Muscle layer of colon (tissue), 2 donors: ENCODE data around the gene OR51A2.

Experiments
- H3K27ac ChIP-seq: one replicate; pipeline ENCODE4 v1.7.0; 2013; ENCODE audit warnings: low read depth, mild to moderate bottlenecking, low read length, moderate library complexity
- H3K27me3 ChIP-seq, 2 donors: one replicate each; pipeline ENCODE4 v1.7.0; 2013; ENCODE audit warnings: low read length in 2 of 2, mild to moderate bottlenecking in 2 of 2; ENCODE audit not compliant: insufficient read depth in 2 of 2, control insufficient read depth in 1 of 2
- H3K36me3 ChIP-seq: one replicate; pipeline ENCODE4 v1.7.0; 2013; ENCODE audit warnings: mild to moderate bottlenecking, low read length; ENCODE audit not compliant: insufficient read depth
- H3K4me1 ChIP-seq: one replicate; pipeline ENCODE4 v1.7.0; 2013; ENCODE audit warnings: mild to moderate bottlenecking, low read length; ENCODE audit not compliant: insufficient read depth
- H3K4me3 ChIP-seq, 2 donors: one replicate each; pipeline ENCODE4 v1.7.0; 2013; ENCODE audit warnings: low read length in 2 of 2, low read depth in 1 of 2, mild to moderate bottlenecking in 1 of 2, moderate library complexity in 1 of 2
- H3K9ac ChIP-seq: one replicate; pipeline ENCODE4 v1.7.0; 2013; ENCODE audit warnings: low read length
- H3K9me3 ChIP-seq: one replicate; pipeline ENCODE4 v1.7.0; 2013; ENCODE audit warnings: mild to moderate bottlenecking, low read length
- donor health status: abdominal sarcoma.
- donor health status: Adenocarcinoma of cecum.

The OR51A2 gene

DNA sequence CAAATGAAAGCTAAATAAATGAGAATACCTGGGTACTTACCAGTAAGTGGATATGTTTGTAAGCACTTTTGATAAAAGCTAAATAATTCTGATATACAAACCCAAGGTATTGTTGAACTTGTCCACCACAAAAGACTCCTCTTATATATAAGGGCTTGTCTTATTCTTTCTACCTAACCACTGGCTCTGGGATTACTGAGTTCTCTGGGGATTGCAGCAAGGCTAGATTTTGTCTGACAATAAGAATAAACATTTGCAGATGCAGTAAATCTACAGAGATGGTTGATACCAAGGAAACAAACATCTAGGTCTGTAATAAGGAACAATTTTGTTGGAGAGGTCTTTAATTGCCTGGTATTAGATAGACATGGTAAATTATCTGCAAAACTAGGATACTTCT is 8.0 kb downstream of the OR51A2 start, which contains the start of gene OR51A4:
TSS of gene OR51A4 (minus strand) at position 101 of the 400 bp plus-strand sequence. CDS start 505 bp downstream, outside the sequence.
- no peak within 1 kb of the TSS for H3K27ac ChIP-seq
- no peak within 1 kb of the TSS for H3K9ac ChIP-seq
- H3K4me3 ChIP-seq, result no peak within 1 kb of the TSS
- no peaks in the 10 kb centered on the region for H3K9me3 ChIP-seq
- H3K4me1 ChIP-seq, result no peaks in the 10 kb centered on the region
- no peaks in the 10 kb centered on the region for H3K27me3 ChIP-seq
- H3K36me3 ChIP-seq, result no peaks in the 10 kb centered on the region

DNA sequence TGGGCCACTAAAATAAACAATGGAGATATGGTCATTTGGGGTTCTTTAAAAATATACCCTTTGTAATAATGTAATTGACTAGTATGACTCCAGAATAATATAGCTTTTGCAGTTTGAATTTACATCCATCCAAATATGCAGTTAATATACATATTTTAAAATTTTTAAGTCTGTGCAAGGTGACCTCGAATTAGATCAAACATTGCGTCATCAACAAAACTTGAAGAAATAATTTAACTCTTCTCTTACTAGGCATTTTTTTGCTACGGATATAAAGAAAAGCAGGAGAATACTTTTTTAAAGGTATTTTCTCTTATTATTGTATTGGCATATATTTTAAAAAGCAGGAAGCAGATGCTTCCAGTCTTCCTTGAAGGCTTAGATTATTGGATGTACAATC is 18.8 kb downstream of the OR51A2 start:
- Histone ChIP-seq H3K4me1 (no peaks in the 10 kb centered on the region), H3K9ac (no peak overlapping the region), H3K27me3 (no peaks in the 10 kb centered on the region)

DNA sequence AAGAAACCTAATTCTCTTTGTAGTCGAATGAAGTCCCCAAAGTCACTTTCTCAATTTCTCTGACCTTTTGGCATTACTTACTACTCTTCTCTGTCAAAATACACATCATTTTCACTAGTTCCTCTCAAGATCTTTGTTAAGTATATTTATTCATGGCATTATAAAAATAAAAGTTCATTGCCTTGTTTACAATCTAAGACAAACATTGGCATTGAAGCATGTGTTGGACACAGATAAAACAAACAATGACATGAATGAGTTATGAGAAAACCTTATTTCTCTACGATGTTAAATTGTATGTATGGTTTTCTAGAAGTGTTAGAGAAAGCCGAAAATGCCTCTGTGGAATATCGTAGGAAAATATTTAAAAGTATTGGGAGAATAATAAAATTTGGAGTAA is 22.8 kb downstream of the OR51A2 start:
- H3K9me3 ChIP-seq, result no peaks in the 10 kb centered on the region
- H3K9ac ChIP-seq, result no peak overlapping the region
- H3K36me3 ChIP-seq, result no peaks in the 10 kb centered on the region
- H3K4me1 ChIP-seq, result no peaks in the 10 kb centered on the region
- H3K27me3 ChIP-seq, result no peaks in the 10 kb centered on the region
- no peak overlapping the region for H3K27ac ChIP-seq
- H3K4me3 ChIP-seq, result no peak overlapping the region

More for the DNA sequence above, 18.8 kb downstream of the OR51A2 start:
- no peaks in the 10 kb centered on the region for H3K9me3 ChIP-seq
- H3K27ac ChIP-seq, result no peak overlapping the region
- H3K4me3 ChIP-seq, result no peak overlapping the region
- no peaks in the 10 kb centered on the region for H3K36me3 ChIP-seq

DNA sequence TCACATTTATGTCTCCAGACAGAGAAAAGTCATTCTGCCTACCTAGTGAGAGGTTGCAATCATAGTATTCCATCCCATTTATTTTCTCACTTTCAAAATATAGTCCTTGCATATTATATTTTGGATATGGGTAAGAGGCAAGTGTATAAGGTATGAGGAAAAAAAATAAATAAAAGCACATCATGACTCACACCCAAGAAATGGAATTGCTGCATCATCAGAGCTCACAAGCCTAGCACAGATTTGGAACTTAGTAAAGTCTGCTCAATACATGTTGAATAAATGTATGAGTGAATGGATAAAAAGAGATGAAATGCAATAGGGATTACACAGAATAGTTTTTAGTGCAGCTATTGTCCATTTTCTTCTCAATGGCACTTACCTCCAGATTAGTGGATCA is 28.9 kb downstream of the OR51A2 start:
- H3K36me3 ChIP-seq, result no peaks in the 10 kb centered on the region
- H3K9ac ChIP-seq, result no peak overlapping the region
- H3K4me3 ChIP-seq, result no peak overlapping the region
- H3K27me3 ChIP-seq, result no peaks in the 10 kb centered on the region
- H3K4me1 ChIP-seq, result no peaks in the 10 kb centered on the region
- H3K27ac ChIP-seq, result no peak overlapping the region
- no peaks in the 10 kb centered on the region for H3K9me3 ChIP-seq

DNA sequence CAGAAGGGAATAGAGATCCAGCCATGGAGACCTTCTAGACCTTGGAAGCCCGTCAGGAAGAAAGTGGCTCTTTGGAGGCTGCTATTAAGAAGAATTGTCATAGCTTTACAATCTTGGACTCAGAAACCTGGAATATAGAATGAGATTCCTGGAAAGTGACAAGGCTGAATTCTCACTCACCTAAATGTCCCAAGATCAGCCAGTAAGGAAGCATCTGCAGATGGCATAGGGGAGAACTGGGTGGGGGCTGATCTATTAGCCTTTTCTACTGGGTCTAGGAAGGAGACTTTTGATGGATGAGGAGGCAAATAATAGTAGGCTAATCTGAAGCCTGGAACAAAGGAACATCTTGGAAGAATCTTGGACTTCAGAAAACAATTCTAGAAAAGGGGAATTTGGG is 31.3 kb downstream of the OR51A2 start, which contains the start of gene OR51G1:
TSS of gene OR51G1 (minus strand) at position 101 of the 400 bp plus-strand sequence. CDS start at position 101, 0 bp downstream.
- Histone ChIP-seq H3K4me1 (no peaks in the 10 kb centered on the region), H3K9me3 (no peaks in the 10 kb centered on the region), H3K4me3 (no peak within 1 kb of the TSS), H3K36me3 (no peaks in the 10 kb centered on the region), H3K27me3 (no peaks in the 10 kb centered on the region), H3K27ac (no peak within 1 kb of the TSS), H3K9ac (no peak within 1 kb of the TSS)

DNA sequence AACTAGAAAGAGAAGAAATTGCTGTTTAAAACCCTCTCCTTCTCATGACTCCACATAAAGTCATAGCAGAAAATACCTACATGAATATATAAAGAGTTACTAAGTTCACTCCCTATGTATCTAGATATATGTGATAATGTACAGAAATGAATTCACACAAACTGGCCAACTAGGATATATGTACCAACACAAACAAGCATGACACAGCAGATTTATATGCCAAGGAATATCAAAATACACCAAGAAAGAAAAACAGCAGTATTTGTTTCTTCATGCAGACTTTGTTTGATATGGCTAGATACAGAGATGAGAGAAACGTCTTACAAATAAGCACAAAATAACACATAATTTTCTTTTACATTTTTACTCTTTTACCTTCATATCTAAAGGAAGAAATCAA is 33.2 kb downstream of the OR51A2 start:
- H3K9me3 ChIP-seq, result no peaks in the 10 kb centered on the region
- H3K27ac ChIP-seq, result no peak overlapping the region
- no peak overlapping the region for H3K4me3 ChIP-seq
- H3K27me3 ChIP-seq, result no peaks in the 10 kb centered on the region
- H3K9ac ChIP-seq, result no peak overlapping the region
- H3K4me1 ChIP-seq, result no peaks in the 10 kb centered on the region
- no peaks in the 10 kb centered on the region for H3K36me3 ChIP-seq

DNA sequence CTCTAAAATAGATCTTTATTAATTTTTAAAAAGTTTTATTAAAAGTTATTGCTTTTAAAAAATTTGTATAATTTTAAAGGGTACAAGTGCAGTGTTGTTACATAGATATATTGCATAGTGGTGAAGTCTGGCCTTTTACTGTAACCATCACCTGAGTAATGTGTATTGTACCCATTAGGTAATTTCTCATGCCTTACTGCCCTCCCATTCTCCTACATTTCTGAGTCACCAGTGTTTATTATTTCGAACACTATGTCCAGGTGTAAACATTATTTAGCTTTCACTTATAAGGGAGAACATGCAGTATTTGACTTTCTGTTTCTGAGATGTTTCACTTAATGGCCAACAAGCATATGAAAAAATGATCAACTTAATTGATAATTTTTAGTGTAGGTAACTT is 33.7 kb downstream of the OR51A2 start:
- H3K27me3 ChIP-seq, result no peaks in the 10 kb centered on the region
- no peaks in the 10 kb centered on the region for H3K9me3 ChIP-seq
- H3K27ac ChIP-seq, result no peak overlapping the region
- H3K36me3 ChIP-seq, result no peaks in the 10 kb centered on the region
- no peaks in the 10 kb centered on the region for H3K4me1 ChIP-seq
- no peak overlapping the region for H3K9ac ChIP-seq
- H3K4me3 ChIP-seq, result no peak overlapping the region

DNA sequence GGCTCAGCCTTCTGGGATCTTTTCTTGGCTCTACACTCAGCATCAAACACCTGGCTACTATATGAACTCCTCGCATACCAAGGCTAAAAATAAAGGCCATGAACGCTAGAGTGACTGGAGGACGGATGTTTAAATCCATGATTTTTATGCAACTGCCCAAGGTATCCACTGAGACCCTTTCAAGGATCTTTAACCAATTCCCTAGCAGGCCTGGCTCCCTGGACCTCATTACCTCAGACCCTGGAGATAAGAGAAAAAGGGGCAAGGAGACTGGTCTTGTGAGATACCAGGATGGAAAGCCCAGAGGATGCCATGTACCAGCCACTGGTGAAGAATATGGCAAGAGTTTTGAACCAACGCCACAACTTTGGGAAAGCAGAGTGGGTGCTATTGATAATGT is 36.3 kb downstream of the OR51A2 start, which contains the start of gene OR51G2:
TSS of gene OR51G2 (minus strand) at position 101 of the 400 bp plus-strand sequence. CDS start 3,687 bp downstream, outside the sequence.
- no peak within 1 kb of the TSS for H3K9ac ChIP-seq
- no peaks in the 10 kb centered on the region for H3K27me3 ChIP-seq
- no peaks in the 10 kb centered on the region for H3K36me3 ChIP-seq
- no peak within 1 kb of the TSS for H3K27ac ChIP-seq
- no peak within 1 kb of the TSS for H3K4me3 ChIP-seq
- H3K4me1 ChIP-seq, result no peaks in the 10 kb centered on the region
- H3K9me3 ChIP-seq, result no peaks in the 10 kb centered on the region

DNA sequence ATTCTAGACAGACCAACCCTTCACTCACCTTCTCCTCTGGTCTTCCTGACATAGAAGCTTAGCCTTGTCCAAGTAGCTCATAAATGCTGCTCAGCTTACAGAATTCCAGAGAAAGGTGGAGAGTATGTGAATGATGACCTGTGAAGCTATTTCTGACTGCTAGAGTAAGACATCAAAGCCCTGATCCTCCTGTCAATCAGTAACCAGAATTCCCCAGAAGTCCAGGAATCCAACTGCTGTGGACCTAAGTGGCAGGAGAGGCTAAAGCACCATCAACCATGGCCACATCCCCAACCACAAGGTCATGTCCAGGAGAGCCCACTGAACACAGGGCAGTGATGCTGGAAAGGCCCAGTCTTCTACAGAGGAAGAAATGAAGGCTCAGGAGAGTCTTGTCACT is 38.9 kb downstream of the OR51A2 start:
- Histone ChIP-seq H3K4me1 (no peaks in the 10 kb centered on the region), H3K9ac (no peak overlapping the region), H3K36me3 (no peaks in the 10 kb centered on the region), H3K4me3 (no peak overlapping the region), H3K9me3 (no peaks in the 10 kb centered on the region), H3K27ac (no peak overlapping the region), H3K27me3 (no peaks in the 10 kb centered on the region)
